Subcutaneous adipose tissue (tissue), 4 donors: Measurements from ENCODE around the gene ESR2. TPM values are rescaled to one million over a fixed set of nuclear protein-coding genes. Genes with fewer than 3 reads are reported as not detected.

ENCODE experiments used
- CTCF ChIP-seq: fragments of 450-650 bp; IDR thresholded peaks from one replicate; pipeline ENCODE4 v1.5.1; 2016; ENCODE audit warnings: low read depth, mild to moderate bottlenecking, control low read depth, antibody characterized with exemption, moderate library complexity
- total RNA-seq, 4 donors: library from RNA; depleted of rRNA; stranded (reverse); fragments of >200 nt; gene quantifications; one replicate each; pipeline ENCODE4 v1.1.0, GENCODE V29; 2016

ESR2 gene
- total RNA-seq, 4 donors from 2014 or later, result 1.1 to 21.5 (median 3.9) TPM

GRCh38 chr14:64114796-64115195 is 179.4 kb downstream of the ESR2 start:
- no peak for TF ChIP-seq CTCF

- no peak for TF ChIP-seq CTCF
Observed at GRCh38 chr14:64114166-64114565, 180.0 kb downstream of the ESR2 start.

DNA sequence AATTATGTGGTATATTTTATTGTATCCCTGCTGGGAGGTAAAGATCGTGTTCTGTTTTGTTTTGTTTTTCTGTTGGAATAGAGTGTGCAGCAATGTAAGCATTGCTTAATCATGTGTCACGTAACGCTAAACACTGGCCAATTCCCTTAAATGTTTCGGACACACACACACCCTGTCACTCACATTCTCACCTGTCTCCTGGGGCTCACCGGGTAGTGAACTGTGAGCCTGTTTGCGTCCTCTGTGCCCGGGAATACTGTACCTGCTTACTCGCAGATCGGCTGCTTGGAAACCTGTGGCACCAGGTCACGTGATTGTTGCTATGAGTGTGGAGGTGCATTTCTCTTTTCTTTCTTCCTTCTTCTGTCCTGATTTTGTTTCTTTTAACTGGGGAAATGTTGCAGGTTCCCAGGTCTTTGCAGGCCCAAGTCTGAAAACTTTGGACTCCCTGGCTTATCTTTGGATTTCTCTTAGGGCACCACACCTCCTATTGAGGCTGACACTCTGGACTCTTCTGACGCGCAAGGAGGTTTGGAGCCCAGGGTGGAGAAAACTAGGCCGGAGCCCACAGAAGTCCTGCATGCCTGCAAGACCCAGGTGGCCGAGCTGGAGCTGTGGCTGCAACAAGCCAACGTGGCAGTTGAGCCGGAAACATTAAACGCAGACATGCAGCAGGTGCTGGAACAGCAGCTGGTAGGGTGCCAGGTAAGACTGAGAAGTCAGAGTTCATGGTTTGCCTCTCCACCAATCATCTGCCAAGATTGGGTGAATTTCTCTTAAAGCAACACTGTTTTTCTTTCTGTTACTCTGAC is 181.1 kb downstream of the ESR2 start:
- no peak for TF ChIP-seq CTCF

DNA sequence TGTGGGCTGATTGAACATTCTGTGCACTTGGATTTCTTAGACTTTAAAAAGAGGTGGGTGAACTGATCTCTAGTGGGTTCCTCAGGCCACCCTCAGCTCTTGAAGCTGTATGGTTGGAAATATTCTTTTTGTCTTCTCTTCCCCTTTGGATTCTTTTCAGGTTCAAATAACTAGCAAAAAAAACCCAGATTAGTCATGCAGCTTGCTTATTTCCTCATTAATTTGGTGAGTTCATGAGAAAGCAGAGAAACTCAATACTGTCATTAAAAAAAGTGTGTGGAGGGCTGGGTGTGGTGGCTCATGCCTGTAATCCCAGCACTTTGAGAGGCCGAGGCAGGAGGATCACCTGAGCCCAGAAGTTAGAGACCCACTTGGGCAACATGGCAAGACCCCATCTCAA is 183.4 kb downstream of the ESR2 start:
- TF ChIP-seq CTCF, result no peak

- no peak for TF ChIP-seq CTCF
Observed at GRCh38 chr14:64109819-64110554, 184.2 kb downstream of the ESR2 start.

GRCh38 chr14:64107438-64107837 is 186.7 kb downstream of the ESR2 start:
- no peak for TF ChIP-seq CTCF

GRCh38 chr14:64098120-64098519 is 196.1 kb downstream of the ESR2 start:
- TF ChIP-seq CTCF, result no peak
